Testis (tissue), 3 donors: ENCODE measurements around the gene RGS3. TPM values are rescaled to one million over a fixed set of nuclear protein-coding genes. Genes with fewer than 3 reads are reported as not detected.

ENCODE experiments used
- DNase-seq: peaks from one replicate; pipeline ENCODE4 v3.0.0-alpha.2; 2019
- H3K27ac ChIP-seq, 2 donors: fragments of 200-600 bp; sonication (generic); one replicate each; pipeline ENCODE4 v1.5.1; 2019
- H3K27me3 ChIP-seq: fragments of 200-600 bp; sonication (generic); one replicate; pipeline ENCODE4 v1.5.1; 2019
- H3K36me3 ChIP-seq: fragments of 200-600 bp; sonication (generic); one replicate; pipeline ENCODE4 v1.5.1; 2017; ENCODE audit warnings: low read depth; ENCODE audit errors: missing control alignments
- H3K4me1 ChIP-seq: fragments of 200-600 bp; sonication (generic); one replicate; pipeline ENCODE4 v1.5.1; 2019
- H3K4me3 ChIP-seq, 2 donors: fragments of 200-600 bp; sonication (generic); one replicate each; pipeline ENCODE4 v1.5.1; 2017 to 2019
- H3K9me3 ChIP-seq: fragments of 200-600 bp; sonication (generic); one replicate; pipeline ENCODE4 v1.5.1; 2017
- CTCF ChIP-seq, 3 experiments: fragments of 450-650 bp in 2 of 3; fragments of 200-600 bp in 1 of 3; sonication (generic) in 1 of 3; IDR thresholded peaks; one replicate each; pipeline ENCODE4 v1.5.1; 2016 to 2019; ENCODE audit warnings: antibody characterized with exemption in 3 of 3, mild to moderate bottlenecking in 2 of 3, moderate library complexity in 1 of 3
- POLR2A ChIP-seq: fragments of 450-650 bp; IDR thresholded peaks from one replicate; pipeline ENCODE4 v1.6.1; 2017; ENCODE audit warnings: antibody characterized with exemption, mild to moderate bottlenecking, moderate library complexity
- WGBS, 2 donors: methylation state at CpG; one replicate each; pipeline ENCODE4 v1.1.5; 2018; 5-methylcytosine and 5-hydroxymethylcytosine counted together
- intact Hi-C: fragments of 100-400 bp; cut with DNase I; formaldehyde crosslinking; loops from one replicate; pipeline ENCODE4 v1.15.1; 2023; ENCODE audit warnings: low total_unique reads
- polyA plus RNA-seq: library from polyadenylated mRNA; stranded (reverse); fragments of 350-450 nt; fragmentation: Illumina TruSeq; extraction: RNeasy Lipid Tissue Mini Kit (QIAGEN cat#74804); gene quantifications from one replicate; pipeline ENCODE4 v1.2.3, GENCODE V29; 2014; ENCODE audit warnings: low read depth, low replicate concordance; ENCODE audit not compliant: insufficient read depth
- total RNA-seq, 2 donors: library from RNA; depleted of rRNA; stranded (reverse); fragments of >200 nt; gene quantifications; one replicate each; pipeline ENCODE4 v1.2.3, GENCODE V29; 2016

The RGS3 gene
- total and polyA plus RNA-seq, 3 donors from 2014 or later: 84.8 to 125 (median 119) TPM

DNA sequence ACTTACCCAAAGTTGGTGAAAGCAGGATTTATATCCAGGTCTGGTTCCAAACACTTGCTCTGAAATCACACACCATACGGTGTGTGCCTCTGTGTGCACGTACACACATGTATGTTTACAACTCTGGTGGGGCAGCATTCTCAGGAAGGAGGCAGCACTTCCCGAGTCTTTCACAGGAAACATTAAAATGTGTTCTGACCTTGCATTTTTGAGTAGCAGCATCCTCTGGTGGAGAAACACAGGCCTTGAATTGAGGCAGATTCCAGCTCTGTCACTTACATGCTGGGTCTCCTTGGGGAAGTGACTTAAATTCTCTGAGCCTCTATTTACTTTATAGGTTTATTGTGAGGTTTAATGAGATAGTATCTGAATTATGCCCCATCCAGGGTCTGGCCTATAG is 126.4 kb downstream of the RGS3 start:
- no peak for DNase-seq
- H3K4me3 ChIP-seq: no peak overlapping the region

DNA sequence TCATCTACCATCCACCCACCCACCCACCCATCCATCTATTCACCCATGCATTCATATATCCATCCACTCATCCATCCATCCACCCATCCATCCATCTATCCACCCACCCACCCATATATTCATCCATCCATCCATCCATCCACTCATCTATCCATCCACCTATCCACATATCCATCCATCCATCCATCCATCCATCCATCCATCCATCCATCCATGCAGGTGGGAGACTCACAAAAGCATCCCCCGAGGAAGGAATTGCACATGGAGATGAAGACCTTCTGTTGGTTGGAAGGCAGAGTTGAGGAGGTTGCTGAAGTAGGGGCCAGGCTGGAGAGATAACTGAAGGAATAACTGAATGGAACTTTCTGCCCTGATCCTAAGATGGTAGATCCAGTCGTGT is 126.9 kb downstream of the RGS3 start:
- WGBS, 2 donors: 77 to 92% methylated on average over 2 of the region's 2 CpGs

More for the DNA sequence above, 126.4 kb downstream of the RGS3 start:
- Histone ChIP-seq H3K36me3 (no peaks in the 10 kb centered on the region), H3K9me3 (no peaks in the 10 kb centered on the region), H3K4me1 (peaks cover 47% of the 10 kb centered on the region), H3K27ac (no peak overlapping the region), H3K27me3 (no peaks in the 10 kb centered on the region)
- intact Hi-C loops: loop anchor here (5.0 kb wide), 1 partner anchor 143 kb away; no protein-coding TSS in a partner anchor
- 24 to 38% methylated on average over 3 of the region's 3 CpGs for WGBS, 2 donors
- no peak for TF ChIP-seq POLR2A
- peak; percentile 54 to 79 (median 61) for TF ChIP-seq CTCF (IDR thresholded peaks at IDR 0.05)

DNA sequence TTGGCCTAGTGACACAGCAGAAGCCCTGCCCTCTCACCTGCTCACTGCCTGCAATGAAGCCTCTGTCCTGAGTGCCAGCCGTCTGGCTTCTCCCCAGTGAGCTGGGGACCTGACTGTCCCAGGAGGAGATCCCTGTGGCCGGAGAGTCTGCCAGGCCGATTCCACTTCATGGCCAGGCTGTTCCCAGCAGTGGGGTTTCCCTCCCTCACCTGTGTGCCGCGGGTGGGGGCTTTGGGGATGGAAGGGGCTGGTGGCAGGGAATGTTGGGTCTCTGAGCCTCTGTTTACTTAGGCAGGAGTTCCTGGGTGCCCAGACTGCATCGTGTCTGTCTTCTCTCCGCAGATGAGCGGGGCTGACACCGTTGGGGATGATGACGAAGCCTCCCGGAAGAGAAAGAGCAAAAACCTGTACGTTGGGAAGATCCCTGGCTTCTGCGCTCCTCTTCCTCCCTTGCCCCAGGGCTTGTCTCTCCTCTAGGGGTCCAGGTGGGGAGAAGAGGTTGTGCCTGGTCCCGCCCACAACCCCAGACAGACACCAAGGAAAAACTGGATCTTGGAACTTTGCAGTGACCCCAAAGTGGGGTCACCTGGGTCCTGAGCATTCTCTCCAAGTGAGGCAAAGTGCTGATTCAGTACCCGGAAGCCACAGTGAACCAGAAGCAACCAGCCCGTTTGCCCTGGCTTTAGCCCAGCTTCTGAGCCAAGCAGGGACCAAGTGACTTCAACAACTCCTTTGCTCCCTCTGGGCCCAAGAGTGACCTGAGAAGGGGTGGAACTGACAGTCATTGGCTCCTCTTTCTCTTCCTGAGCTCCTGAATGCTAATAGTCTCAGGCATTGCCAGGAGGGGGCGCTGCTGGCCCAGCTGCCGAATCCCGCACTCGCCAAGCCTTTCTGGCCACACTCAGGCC is 127.7 kb downstream of the RGS3 start:
- H3K4me3 ChIP-seq: no peak overlapping the region
- no peaks in the 10 kb centered on the region for H3K27me3 ChIP-seq
- no peaks in the 10 kb centered on the region for H3K9me3 ChIP-seq
- peak; percentile 91 for DNase-seq
- no peaks in the 10 kb centered on the region for H3K36me3 ChIP-seq
- H3K27ac ChIP-seq: peak overlapping the region in 1 of 2 donors; percentile 27
- 50 to 59% methylated on average over 10 to 20 of the region's 20 CpGs for WGBS, 2 donors
- peaks cover 56% of the 10 kb centered on the region for H3K4me1 ChIP-seq
- intact Hi-C loops: no loop called here
- TF ChIP-seq POLR2A: no peak
- peak; percentile 89 to 94 (median 91) for TF ChIP-seq CTCF (IDR thresholded peaks at IDR 0.05)

More for the DNA sequence above, 126.9 kb downstream of the RGS3 start:
- no peak for TF ChIP-seq CTCF (IDR thresholded peaks at IDR 0.05)
- no peak for TF ChIP-seq POLR2A
- Histone ChIP-seq H3K4me1 (peaks cover 52% of the 10 kb centered on the region), H3K4me3 (no peak overlapping the region), H3K27ac (no peak overlapping the region), H3K27me3 (no peaks in the 10 kb centered on the region), H3K36me3 (no peaks in the 10 kb centered on the region), H3K9me3 (no peaks in the 10 kb centered on the region)
- intact Hi-C loops: no loop called here
- no peak for DNase-seq

- H3K4me1 ChIP-seq: peaks cover 55% of the 10 kb centered on the region
- no peaks in the 10 kb centered on the region for H3K36me3 ChIP-seq
- no peak overlapping the region for H3K4me3 ChIP-seq
- 63 to 83% methylated on average over 6 to 7 of the region's 7 CpGs for WGBS, 2 donors
- no peak for TF ChIP-seq POLR2A
- no peak for TF ChIP-seq CTCF (IDR thresholded peaks at IDR 0.05)
- peak overlapping the region in 1 of 2 donors; percentile 27 for H3K27ac ChIP-seq
- DNase-seq: no peak
- no peaks in the 10 kb centered on the region for H3K9me3 ChIP-seq
- intact Hi-C loops: no loop called here
- H3K27me3 ChIP-seq: no peaks in the 10 kb centered on the region
Measured at GRCh38 chr9:113591899-113592625, 128.5 kb downstream of the RGS3 start.
